Measurements from ENCODE around the gene CCL7. TPM values are rescaled to one million over a fixed set of nuclear protein-coding genes. Genes with fewer than 3 reads are reported as not detected.

CCL7 gene
- 0.89 TPM in 1 of 2 replicates, not detected in the other for total RNA-seq

GRCh38 chr17:34269969-34270368 is at the start of gene CCL7:
Gene CCL7 (plus strand): TSS chr17:34270221. CDS start chr17:34270291, 70 bp downstream.

DNA sequence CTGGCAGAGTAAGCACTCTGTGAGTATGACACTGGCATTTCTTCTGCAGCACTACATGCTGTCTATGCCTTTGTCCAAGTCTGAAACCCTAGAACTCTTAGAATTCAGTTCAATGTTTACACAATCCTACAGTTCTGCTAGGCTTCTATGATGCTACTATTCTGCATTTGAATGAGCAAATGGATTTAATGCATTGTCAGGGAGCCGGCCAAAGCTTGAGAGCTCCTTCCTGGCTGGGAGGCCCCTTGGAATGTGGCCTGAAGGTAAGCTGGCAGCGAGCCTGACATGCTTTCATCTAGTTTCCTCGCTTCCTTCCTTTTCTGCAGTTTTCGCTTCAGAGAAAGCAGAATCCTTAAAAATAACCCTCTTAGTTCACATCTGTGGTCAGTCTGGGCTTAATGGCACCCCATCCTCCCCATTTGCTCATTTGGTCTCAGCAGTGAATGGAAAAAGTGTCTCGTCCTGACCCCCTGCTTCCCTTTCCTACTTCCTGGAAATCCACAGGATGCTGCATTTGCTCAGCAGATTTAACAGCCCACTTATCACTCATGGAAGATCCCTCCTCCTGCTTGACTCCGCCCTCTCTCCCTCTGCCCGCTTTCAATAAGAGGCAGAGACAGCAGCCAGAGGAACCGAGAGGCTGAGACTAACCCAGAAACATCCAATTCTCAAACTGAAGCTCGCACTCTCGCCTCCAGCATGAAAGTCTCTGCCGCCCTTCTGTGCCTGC is 15.2 kb upstream of the CCL7 start, which contains the start of gene CCL2:
TSS of gene CCL2 (plus strand) at position 635 of the 730 bp plus-strand sequence. CDS start at position 700, 65 bp downstream.

DNA sequence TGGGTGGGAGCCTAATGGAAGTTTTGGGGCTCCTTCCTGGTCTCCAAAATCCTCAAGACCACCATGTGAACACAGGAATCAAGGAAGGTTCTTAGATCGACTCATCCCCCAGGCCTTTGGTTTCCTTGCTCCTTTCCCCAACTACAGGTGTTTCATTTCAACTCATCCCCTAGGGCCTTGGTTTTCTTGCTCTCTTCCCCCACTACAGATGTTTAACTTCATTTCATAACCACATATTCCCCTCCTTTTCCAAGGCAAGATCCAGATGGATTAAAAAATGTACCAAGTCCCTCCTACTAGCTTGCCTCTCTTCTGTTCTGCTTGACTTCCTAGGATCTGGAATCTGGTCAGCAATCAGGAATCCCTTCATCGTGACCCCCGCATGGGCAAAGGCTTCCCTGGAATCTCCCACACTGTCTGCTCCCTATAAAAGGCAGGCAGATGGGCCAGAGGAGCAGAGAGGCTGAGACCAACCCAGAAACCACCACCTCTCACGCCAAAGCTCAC is 15.3 kb downstream of the CCL7 start, which contains the start of gene CCL11:
TSS of gene CCL11 (plus strand) at position 457 of the 507 bp plus-strand sequence. CDS start 67 bp downstream, outside the sequence.

GRCh38 chr17:34319039-34319483 is 49.0 kb downstream of the CCL7 start, which contains the start of gene CCL8:
Gene CCL8 (plus strand): TSS chr17:34319435. CDS start chr17:34319502, 67 bp downstream.

Other genes with a start within 250 kb of the CCL7 start
- gene CCL2, start 14.9 kb upstream of the CCL7 start, total RNA-seq = 6.3 and 12.0 TPM in 2 replicates
- gene CCL11, start 15.5 kb downstream of the CCL7 start, total RNA-seq = 0.12 TPM in 1 of 2 replicates, not detected in the other
- not detected in 2 replicates for gene CCL8, start 49.2 kb downstream of the CCL7 start, total RNA-seq
- gene CCL13, start 86.3 kb downstream of the CCL7 start, total RNA-seq = 0.62 TPM in 1 of 2 replicates, not detected in the other
- not detected in 2 replicates for gene CCL1, start 93.0 kb downstream of the CCL7 start, total RNA-seq